Measurements from ENCODE around the gene ZBTB7C.

DNA sequence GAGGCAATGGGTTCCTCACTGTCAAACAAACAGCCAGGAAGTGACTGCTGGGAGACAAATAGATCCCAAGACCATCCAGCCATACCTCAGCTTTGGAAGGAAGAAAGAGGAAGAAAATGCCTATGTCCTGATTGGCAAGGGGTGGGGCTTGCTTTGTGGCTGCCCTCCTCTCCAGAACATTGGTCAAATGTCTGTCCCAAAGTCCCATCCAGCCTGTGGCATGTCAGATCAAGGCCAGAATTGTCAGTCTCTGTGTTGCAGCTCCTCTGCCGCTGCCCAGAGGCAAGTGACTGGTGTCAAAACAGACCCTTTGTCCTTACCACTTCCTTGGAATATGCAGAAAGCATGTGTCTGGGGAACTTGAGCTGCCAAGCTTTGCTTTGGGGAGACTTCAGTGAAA lies 415.8 kb downstream of the ZBTB7C start:
- TF ChIP-seq CTCF (IDR thresholded peaks at IDR 0.05) (no peak), EP300 (IDR thresholded peaks at IDR 0.05) (no peak), POLR2A (IDR thresholded peaks at IDR 0.05) (no peak), POLR2AphosphoS5 (IDR thresholded peaks at IDR 0.05) (no peak)
